Karpas-422 (cell line): ENCODE data around the gene PABPC1L. TPM values are rescaled to one million over a fixed set of nuclear protein-coding genes. Genes with fewer than 3 reads are reported as not detected.

Experiments
- DNase-seq: peaks from one replicate; pipeline ENCODE4 v3.0.0-alpha.2; 2015
- H2AFZ ChIP-seq: fragments of 200-600 bp; sonication (generic); 2 replicates; pipeline ENCODE4 v1.6.1; 2014; ENCODE audit warnings: antibody characterized with exemption, low read length, mixed read lengths
- H3K27ac ChIP-seq: fragments of 200-600 bp; sonication (generic); 2 replicates; pipeline ENCODE4 v1.5.1; 2014; ENCODE audit warnings: mild to moderate bottlenecking, low read length, moderate library complexity
- H3K27me3 ChIP-seq: fragments of 200-600 bp; sonication (generic); 2 replicates; pipeline ENCODE4 v1.6.1; 2014; ENCODE audit warnings: low read length, mixed read lengths
- H3K36me3 ChIP-seq: fragments of 200-600 bp; sonication (generic); 2 replicates; pipeline ENCODE4 v1.6.1; 2014; ENCODE audit warnings: low read length, mixed read lengths; ENCODE audit not compliant: insufficient read depth
- H3K4me1 ChIP-seq: fragments of 200-600 bp; sonication (generic); 2 replicates; pipeline ENCODE4 v1.6.1; 2014; ENCODE audit warnings: mild to moderate bottlenecking, low read length, mixed read lengths
- H3K4me2 ChIP-seq: fragments of 200-600 bp; sonication (generic); 2 replicates; pipeline ENCODE4 v1.6.1; 2014; ENCODE audit warnings: low read length, low read depth, mild to moderate bottlenecking; ENCODE audit not compliant: poor library complexity, severe bottlenecking
- H3K4me3 ChIP-seq: fragments of 200-600 bp; sonication (generic); 2 replicates; pipeline ENCODE4 v1.5.1; 2014; ENCODE audit warnings: mild to moderate bottlenecking, antibody characterized with exemption, low read length, mixed read lengths
- H3K79me2 ChIP-seq: fragments of 200-600 bp; sonication (generic); 2 replicates; pipeline ENCODE4 v1.6.1; 2014; ENCODE audit warnings: mild to moderate bottlenecking, low read length, mixed read lengths
- H3K9ac ChIP-seq: fragments of 200-600 bp; sonication (generic); 2 replicates; pipeline ENCODE4 v1.6.0; 2014; ENCODE audit warnings: low read length
- H3K9me2 ChIP-seq: fragments of 200-600 bp; sonication (generic), shearing (Covaris generic); replicated peaks from 2 replicates; pipeline ENCODE4 v1.6.0; 2014; ENCODE audit warnings: mild to moderate bottlenecking, low read length, moderate library complexity; ENCODE audit not compliant: insufficient read depth
- H3K9me3 ChIP-seq: fragments of 300-700, 200-600 bp; sonication (generic); 2 replicates; pipeline ENCODE4 v1.6.1; 2014; ENCODE audit warnings: low read length, mixed read lengths
- H4K20me1 ChIP-seq: fragments of 200-600 bp; sonication (generic); 2 replicates; pipeline ENCODE4 v1.6.1; 2014; ENCODE audit warnings: mild to moderate bottlenecking, antibody characterized with exemption, low read length, low read depth; ENCODE audit not compliant: insufficient read depth
- total RNA-seq: library from RNA; depleted of rRNA; stranded (reverse); fragments of >200 nt; shearing (Covaris generic); gene quantifications from 2 replicates; pipeline ENCODE4 v1.2.3, GENCODE V29; 2014; ENCODE audit warnings: low replicate concordance

Gene PABPC1L
- total RNA-seq, 1 experiment from 2014 or later = 81.0 TPM

GRCh38 chr20:44969300-44969894 is 59.5 kb downstream of the PABPC1L start:
- Histone ChIP-seq H3K9ac (peak overlapping the region; percentile 96), H3K27me3 (no peaks in the 10 kb centered on the region), H3K79me2 (peaks cover 78% of the 10 kb centered on the region), H3K4me2 (peak overlapping the region; percentile 87), H3K9me2 (no peaks in the 10 kb centered on the region), H3K36me3 (peaks cover 23% of the 10 kb centered on the region), H3K4me3 (peak overlapping the region; percentile 82), H2AFZ (no peak overlapping the region), H3K9me3 (no peaks in the 10 kb centered on the region), H3K4me1 (peaks cover 52% of the 10 kb centered on the region), H4K20me1 (peaks cover 10% of the 10 kb centered on the region; the same call in 1 of the 2 replicates), H3K27ac (peak overlapping the region; percentile 79)
- DNase-seq = no peak

- H3K79me2 ChIP-seq = peaks cover 86% of the 10 kb centered on the region
- no peaks in the 10 kb centered on the region for H3K9me3 ChIP-seq
- peak; percentile 47 for DNase-seq
- H3K4me2 ChIP-seq = peak overlapping the region; percentile 87
- H2AFZ ChIP-seq = no peak overlapping the region
- H3K4me1 ChIP-seq = peaks cover 43% of the 10 kb centered on the region
- H3K9ac ChIP-seq = peak overlapping the region; percentile 31; the same call in 1 of the 2 replicates
- H3K4me3 ChIP-seq = peak overlapping the region; percentile 40; the same call in 1 of the 2 replicates
- peak overlapping the region; percentile 50 for H3K27ac ChIP-seq
- H4K20me1 ChIP-seq = peaks cover 10% of the 10 kb centered on the region; the same call in 1 of the 2 replicates
- peaks cover 30% of the 10 kb centered on the region for H3K36me3 ChIP-seq
- H3K9me2 ChIP-seq = no peaks in the 10 kb centered on the region
- H3K27me3 ChIP-seq = no peaks in the 10 kb centered on the region
Observed at GRCh38 chr20:44970243-44970757, 60.4 kb downstream of the PABPC1L start.

- Histone ChIP-seq H3K9ac (no peak overlapping the region), H3K9me3 (no peaks in the 10 kb centered on the region), H3K4me2 (no peak overlapping the region), H3K79me2 (peaks cover 94% of the 10 kb centered on the region), H3K27ac (no peak overlapping the region), H2AFZ (no peak overlapping the region), H3K4me1 (peaks cover 40% of the 10 kb centered on the region), H3K4me3 (no peak overlapping the region), H3K9me2 (no peaks in the 10 kb centered on the region), H3K36me3 (peaks cover 51% of the 10 kb centered on the region), H4K20me1 (peaks cover 10% of the 10 kb centered on the region; the same call in 1 of the 2 replicates), H3K27me3 (no peaks in the 10 kb centered on the region)
- DNase-seq = no peak
Observed at GRCh38 chr20:44973053-44973452, 63.2 kb downstream of the PABPC1L start.

- Histone ChIP-seq H3K79me2 (peaks cover 88% of the 10 kb centered on the region), H4K20me1 (no peaks in the 10 kb centered on the region), H3K27me3 (no peaks in the 10 kb centered on the region), H2AFZ (no peak overlapping the region), H3K27ac (no peak overlapping the region), H3K4me2 (no peak overlapping the region), H3K36me3 (peaks cover 84% of the 10 kb centered on the region), H3K4me3 (no peak overlapping the region), H3K9me2 (no peaks in the 10 kb centered on the region), H3K4me1 (peaks cover 23% of the 10 kb centered on the region), H3K9ac (no peak overlapping the region), H3K9me3 (no peaks in the 10 kb centered on the region)
- no peak for DNase-seq
Observed at GRCh38 chr20:44976698-44977097, 66.8 kb downstream of the PABPC1L start.

- Histone ChIP-seq H4K20me1 (no peaks in the 10 kb centered on the region), H3K4me2 (no peak overlapping the region), H3K36me3 (peaks cover 80% of the 10 kb centered on the region), H3K27ac (peak overlapping the region; percentile 22), H3K9me2 (no peaks in the 10 kb centered on the region), H3K4me3 (no peak overlapping the region), H3K27me3 (no peaks in the 10 kb centered on the region), H3K4me1 (peaks cover 23% of the 10 kb centered on the region), H3K9me3 (no peaks in the 10 kb centered on the region), H3K9ac (no peak overlapping the region), H2AFZ (no peak overlapping the region), H3K79me2 (peaks cover 89% of the 10 kb centered on the region)
- DNase-seq = no peak
Observed at GRCh38 chr20:44979090-44979621, 69.3 kb downstream of the PABPC1L start.

GRCh38 chr20:44981736-44982406 is 72.0 kb downstream of the PABPC1L start:
- Histone ChIP-seq H3K79me2 (peaks cover 89% of the 10 kb centered on the region), H3K9me3 (no peaks in the 10 kb centered on the region), H2AFZ (no peak overlapping the region), H3K27me3 (no peaks in the 10 kb centered on the region), H3K9me2 (no peaks in the 10 kb centered on the region), H3K36me3 (peaks cover 76% of the 10 kb centered on the region), H4K20me1 (no peaks in the 10 kb centered on the region), H3K9ac (no peak overlapping the region), H3K4me1 (peaks cover 32% of the 10 kb centered on the region), H3K4me3 (no peak overlapping the region), H3K4me2 (no peak overlapping the region), H3K27ac (no peak overlapping the region)
- no peak for DNase-seq

GRCh38 chr20:44983093-44983674 is 73.3 kb downstream of the PABPC1L start:
- Histone ChIP-seq H3K9me3 (no peaks in the 10 kb centered on the region), H3K36me3 (peaks cover 79% of the 10 kb centered on the region), H3K4me1 (peaks cover 26% of the 10 kb centered on the region), H4K20me1 (no peaks in the 10 kb centered on the region), H3K4me3 (no peak overlapping the region), H3K9ac (no peak overlapping the region), H3K27ac (no peak overlapping the region), H3K9me2 (no peaks in the 10 kb centered on the region), H3K79me2 (peaks cover 87% of the 10 kb centered on the region), H3K27me3 (no peaks in the 10 kb centered on the region), H3K4me2 (no peak overlapping the region), H2AFZ (no peak overlapping the region)
- no peak for DNase-seq

- Histone ChIP-seq H3K4me3 (no peak overlapping the region), H4K20me1 (no peaks in the 10 kb centered on the region), H3K79me2 (peaks cover 88% of the 10 kb centered on the region), H3K36me3 (peaks cover 68% of the 10 kb centered on the region), H3K9me2 (no peaks in the 10 kb centered on the region), H3K4me1 (peaks cover 41% of the 10 kb centered on the region), H3K9me3 (no peaks in the 10 kb centered on the region), H3K4me2 (no peak overlapping the region), H3K27ac (no peak overlapping the region), H3K27me3 (no peaks in the 10 kb centered on the region), H3K9ac (no peak overlapping the region), H2AFZ (no peak overlapping the region)
- DNase-seq = no peak
Observed at GRCh38 chr20:44988631-44989171, 78.8 kb downstream of the PABPC1L start.
